ENCODE data around the gene NOVA2.

The NOVA2 gene

DNA sequence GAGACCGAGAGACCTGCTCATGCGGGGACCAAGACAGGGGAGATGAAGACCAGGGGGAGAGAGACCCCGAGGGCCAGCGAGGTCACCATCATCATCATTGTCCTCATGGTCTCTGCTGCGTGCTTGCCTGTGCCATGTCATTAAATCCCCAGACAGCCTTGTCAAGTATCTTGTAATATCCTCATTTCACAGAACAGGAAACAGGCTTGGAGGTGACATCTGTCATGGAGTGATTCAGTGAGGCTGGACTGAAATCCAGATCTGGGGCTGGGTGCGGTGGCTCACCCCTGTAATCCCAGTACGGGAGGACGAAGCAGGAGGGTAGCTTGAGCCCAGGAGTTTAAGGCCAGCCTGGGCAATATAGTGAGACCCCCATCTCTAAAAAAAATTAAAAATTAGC is 53.2 kb downstream of the NOVA2 start:
- Histone ChIP-seq H3K36me3 (ENCODE audit: control insufficient read depth, low read length) (no peaks in the 10 kb centered on the region), H3K4me1 (ENCODE audit: control insufficient read depth, low read length) (no peaks in the 10 kb centered on the region), H3F3A (ENCODE audit: control insufficient read depth, insufficient read depth) (no peaks in the 10 kb centered on the region), H3K9me2 (replicated peaks; ENCODE audit: control insufficient read depth, low read length) (no peaks in the 10 kb centered on the region), H4K20me1 (ENCODE audit: control insufficient read depth, insufficient read depth, low read depth, low read length) (no peaks in the 10 kb centered on the region), H3K4me3 (ENCODE audit: low read length) (no peak overlapping the region), H3K27ac (ENCODE audit: low read depth, low read length) (no peak overlapping the region), H3K27me3 (ENCODE audit: control insufficient read depth, low read length) (peaks cover 28% of the 10 kb centered on the region), H3K4me2 (ENCODE audit: low read length) (no peak overlapping the region), H3K79me2 (ENCODE audit: control insufficient read depth, low read length) (no peaks in the 10 kb centered on the region), H3K9me3 (ENCODE audit: control insufficient read depth, insufficient read depth, low read length) (no peaks in the 10 kb centered on the region)
- no peak for TF ChIP-seq EZH2phosphoT487 (IDR thresholded peaks at IDR 0.05; ENCODE audit: borderline replicate concordance, low read length)

DNA sequence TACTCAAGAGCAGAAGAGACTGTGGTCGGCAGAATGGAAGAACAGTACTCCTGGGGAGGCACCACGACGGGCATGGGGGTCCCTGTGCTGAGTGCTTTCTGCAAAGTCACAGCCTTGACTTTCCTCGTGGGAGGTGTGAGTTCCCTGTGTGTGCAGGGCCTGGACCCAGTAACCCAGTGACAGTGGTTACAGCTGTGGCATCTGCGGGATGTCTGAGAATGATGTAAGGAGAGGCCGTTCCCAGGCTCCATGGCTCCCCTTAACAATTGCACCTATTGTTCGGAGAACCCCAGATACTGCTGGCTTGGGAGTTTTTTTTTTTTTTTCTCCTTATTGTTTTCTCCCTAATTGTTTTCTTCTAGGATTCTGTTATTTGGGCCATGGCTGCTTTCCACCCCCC is 54.0 kb downstream of the NOVA2 start:
- Histone ChIP-seq H3K27ac (ENCODE audit: low read depth, low read length) (no peak overlapping the region), H3K4me1 (ENCODE audit: control insufficient read depth, low read length) (no peaks in the 10 kb centered on the region), H3K4me3 (ENCODE audit: low read length) (no peak overlapping the region), H3F3A (ENCODE audit: control insufficient read depth, insufficient read depth) (no peaks in the 10 kb centered on the region), H3K27me3 (ENCODE audit: control insufficient read depth, low read length) (peaks cover 28% of the 10 kb centered on the region), H4K20me1 (ENCODE audit: control insufficient read depth, insufficient read depth, low read depth, low read length) (no peaks in the 10 kb centered on the region), H3K9me2 (replicated peaks; ENCODE audit: control insufficient read depth, low read length) (no peaks in the 10 kb centered on the region), H3K4me2 (ENCODE audit: low read length) (no peak overlapping the region), H3K79me2 (ENCODE audit: control insufficient read depth, low read length) (no peaks in the 10 kb centered on the region), H3K9me3 (ENCODE audit: control insufficient read depth, insufficient read depth, low read length) (no peaks in the 10 kb centered on the region), H3K36me3 (ENCODE audit: control insufficient read depth, low read length) (no peaks in the 10 kb centered on the region)
- TF ChIP-seq, protein P1, sequence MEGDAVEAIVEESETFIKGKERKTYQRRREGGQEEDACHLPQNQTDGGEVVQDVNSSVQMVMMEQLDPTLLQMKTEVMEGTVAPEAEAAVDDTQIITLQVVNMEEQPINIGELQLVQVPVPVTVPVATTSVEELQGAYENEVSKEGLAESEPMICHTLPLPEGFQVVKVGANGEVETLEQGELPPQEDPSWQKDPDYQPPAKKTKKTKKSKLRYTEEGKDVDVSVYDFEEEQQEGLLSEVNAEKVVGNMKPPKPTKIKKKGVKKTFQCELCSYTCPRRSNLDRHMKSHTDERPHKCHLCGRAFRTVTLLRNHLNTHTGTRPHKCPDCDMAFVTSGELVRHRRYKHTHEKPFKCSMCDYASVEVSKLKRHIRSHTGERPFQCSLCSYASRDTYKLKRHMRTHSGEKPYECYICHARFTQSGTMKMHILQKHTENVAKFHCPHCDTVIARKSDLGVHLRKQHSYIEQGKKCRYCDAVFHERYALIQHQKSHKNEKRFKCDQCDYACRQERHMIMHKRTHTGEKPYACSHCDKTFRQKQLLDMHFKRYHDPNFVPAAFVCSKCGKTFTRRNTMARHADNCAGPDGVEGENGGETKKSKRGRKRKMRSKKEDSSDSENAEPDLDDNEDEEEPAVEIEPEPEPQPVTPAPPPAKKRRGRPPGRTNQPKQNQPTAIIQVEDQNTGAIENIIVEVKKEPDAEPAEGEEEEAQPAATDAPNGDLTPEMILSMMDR (IDR thresholded peaks at IDR 0.05; ENCODE audit: low read depth, low read length, poor library complexity, severe bottlenecking): no peak
- no peak for TF ChIP-seq EZH2phosphoT487 (IDR thresholded peaks at IDR 0.05; ENCODE audit: borderline replicate concordance, low read length)

DNA sequence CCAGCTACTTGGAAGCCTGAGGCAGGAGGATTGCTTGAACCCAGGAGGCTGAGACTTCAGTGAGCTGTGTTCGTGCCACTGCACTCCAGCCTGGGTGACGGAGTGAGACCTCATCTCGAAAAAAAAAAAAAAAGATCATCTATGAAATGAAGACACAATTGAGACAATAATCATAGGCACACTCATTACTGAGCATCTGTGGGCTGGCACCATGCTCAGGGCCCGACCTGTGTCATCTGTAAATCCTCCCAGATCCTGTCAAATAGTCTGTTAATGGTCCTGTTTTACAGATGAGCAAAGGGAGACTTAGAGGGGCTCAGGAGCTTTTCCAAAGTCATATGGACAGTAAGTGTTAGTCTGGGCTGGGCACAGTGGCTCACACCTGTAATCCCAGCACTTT is 54.9 kb downstream of the NOVA2 start:
- no peak for TF ChIP-seq EZH2phosphoT487 (IDR thresholded peaks at IDR 0.05; ENCODE audit: borderline replicate concordance, low read length)
- TF ChIP-seq, protein P1 (IDR thresholded peaks at IDR 0.05; ENCODE audit: low read depth, low read length, poor library complexity, severe bottlenecking): no peak
- Histone ChIP-seq H3K4me3 (ENCODE audit: low read length) (no peak overlapping the region), H3K4me1 (ENCODE audit: control insufficient read depth, low read length) (peaks cover 4% of the 10 kb centered on the region), H3K9me3 (ENCODE audit: control insufficient read depth, insufficient read depth, low read length) (no peaks in the 10 kb centered on the region), H4K20me1 (ENCODE audit: control insufficient read depth, insufficient read depth, low read depth, low read length) (no peaks in the 10 kb centered on the region), H3K27me3 (ENCODE audit: control insufficient read depth, low read length) (peaks cover 28% of the 10 kb centered on the region), H3K9me2 (replicated peaks; ENCODE audit: control insufficient read depth, low read length) (no peaks in the 10 kb centered on the region), H3F3A (ENCODE audit: control insufficient read depth, insufficient read depth) (no peaks in the 10 kb centered on the region), H3K79me2 (ENCODE audit: control insufficient read depth, low read length) (no peaks in the 10 kb centered on the region), H3K4me2 (ENCODE audit: low read length) (no peak overlapping the region), H3K27ac (ENCODE audit: low read depth, low read length) (no peak overlapping the region), H3K36me3 (ENCODE audit: control insufficient read depth, low read length) (no peaks in the 10 kb centered on the region)

DNA sequence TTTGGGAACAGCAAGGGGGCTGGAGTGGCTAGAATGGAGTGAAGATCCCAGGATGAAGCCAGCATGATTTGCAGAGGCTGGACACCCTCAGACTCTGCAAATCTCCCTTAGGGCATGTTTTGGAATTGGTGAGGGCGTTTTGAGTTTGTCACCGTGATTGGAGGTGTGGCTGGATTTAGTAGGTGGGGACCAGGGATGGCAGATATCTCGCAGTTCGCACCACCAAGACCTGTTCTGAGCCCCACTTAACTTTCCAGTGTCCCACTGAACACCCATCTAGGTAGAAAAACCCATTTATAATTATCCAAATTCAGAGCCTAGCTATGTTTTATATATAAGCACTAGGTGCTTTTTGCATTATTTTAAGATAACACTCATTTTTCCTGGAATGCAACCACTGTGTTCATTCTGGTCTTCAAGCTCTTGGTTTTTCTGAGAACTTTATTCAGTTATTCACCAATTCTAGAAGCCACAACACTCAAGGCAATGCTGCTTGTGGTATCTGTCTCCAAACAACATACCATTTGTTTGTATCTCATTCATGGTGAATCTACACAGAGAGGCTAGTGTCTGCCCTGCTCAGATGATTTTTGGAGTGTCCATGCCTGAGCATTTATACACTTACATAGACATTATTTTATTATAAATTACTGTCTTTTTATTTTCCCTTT is 56.1 kb downstream of the NOVA2 start:
- Histone ChIP-seq H4K20me1 (ENCODE audit: control insufficient read depth, insufficient read depth, low read depth, low read length) (no peaks in the 10 kb centered on the region), H3F3A (ENCODE audit: control insufficient read depth, insufficient read depth) (no peaks in the 10 kb centered on the region), H3K9me2 (replicated peaks; ENCODE audit: control insufficient read depth, low read length) (no peaks in the 10 kb centered on the region), H3K4me2 (ENCODE audit: low read length) (no peak overlapping the region), H3K79me2 (ENCODE audit: control insufficient read depth, low read length) (no peaks in the 10 kb centered on the region), H3K27me3 (ENCODE audit: control insufficient read depth, low read length) (peaks cover 28% of the 10 kb centered on the region), H3K4me3 (ENCODE audit: low read length) (no peak overlapping the region), H3K36me3 (ENCODE audit: control insufficient read depth, low read length) (no peaks in the 10 kb centered on the region), H3K9me3 (ENCODE audit: control insufficient read depth, insufficient read depth, low read length) (no peaks in the 10 kb centered on the region), H3K4me1 (ENCODE audit: control insufficient read depth, low read length) (peaks cover 15% of the 10 kb centered on the region), H3K27ac (ENCODE audit: low read depth, low read length) (no peak overlapping the region)
- TF ChIP-seq, protein P1 (IDR thresholded peaks at IDR 0.05; ENCODE audit: low read depth, low read length, poor library complexity, severe bottlenecking): no peak
- no peak for TF ChIP-seq EZH2phosphoT487 (IDR thresholded peaks at IDR 0.05; ENCODE audit: borderline replicate concordance, low read length)

Measured in DOHH2 (cell line).